ENCODE measurements around the gene PRKG1.

- no peak for TF ChIP-seq EZH2 (IDR thresholded peaks at IDR 0.05; ENCODE audit: insufficient read depth, poor library complexity, severe bottlenecking)
- no peak for TF ChIP-seq EZH2phosphoT487 (IDR thresholded peaks at IDR 0.05; ENCODE audit: insufficient read depth, low read depth)
Measured at GRCh38 chr10:52092390-52092789, 1018.1 kb downstream of the PRKG1 start.

Data from GM23248 (cell line).